DOHH2 (cell line): ENCODE results near the gene EXOC7.
"Not testable (repeated sequence)": the region's sequence is repeated elsewhere in the genome, so short reads cannot be mapped to it uniquely, and the experiment has no call there.

ENCODE experiments used
- H3F3A ChIP-seq: fragments of 200-600 bp; sonication (generic), shearing (Covaris generic); 2 replicates; pipeline ENCODE4 v1.6.0; 2016; ENCODE audit warnings: antibody characterized with exemption, mild to moderate bottlenecking; ENCODE audit not compliant: control insufficient read depth, insufficient read depth
- H3K27ac ChIP-seq: fragments of 200-600 bp; sonication (generic); 2 replicates; pipeline ENCODE4 v1.5.1; 2014; ENCODE audit warnings: low read depth, mild to moderate bottlenecking, low read length, moderate library complexity
- H3K27me3 ChIP-seq: fragments of 200-600 bp; sonication (generic); 2 replicates; pipeline ENCODE4 v1.6.1; 2014; ENCODE audit warnings: mild to moderate bottlenecking, low read length, mixed read lengths; ENCODE audit not compliant: control insufficient read depth
- H3K36me3 ChIP-seq: fragments of 200-600 bp; sonication (generic); 2 replicates; pipeline ENCODE4 v1.6.1; 2014; ENCODE audit warnings: mild to moderate bottlenecking, low read length, moderate library complexity, mixed read lengths; ENCODE audit not compliant: control insufficient read depth
- H3K4me1 ChIP-seq: fragments of 200-600 bp; sonication (generic); 2 replicates; pipeline ENCODE4 v1.6.1; 2014; ENCODE audit warnings: mild to moderate bottlenecking, low read length, mixed read lengths; ENCODE audit not compliant: control insufficient read depth
- H3K4me2 ChIP-seq: fragments of 200-600 bp; sonication (generic); 2 replicates; pipeline ENCODE4 v1.6.0; 2014; ENCODE audit warnings: mild to moderate bottlenecking, low read length, moderate library complexity
- H3K4me3 ChIP-seq: fragments of 200-600 bp; sonication (generic); 2 replicates; pipeline ENCODE4 v1.5.1; 2014; ENCODE audit warnings: mild to moderate bottlenecking, low read length, mixed read lengths
- H3K79me2 ChIP-seq: fragments of 200-600 bp; sonication (generic); 2 replicates; pipeline ENCODE4 v1.6.1; 2014; ENCODE audit warnings: mild to moderate bottlenecking, low read length, mixed read lengths; ENCODE audit not compliant: control insufficient read depth
- H3K9me2 ChIP-seq: fragments of 200-600 bp; sonication (generic); replicated peaks from 2 replicates; pipeline ENCODE4 v1.6.1; 2014; ENCODE audit warnings: mild to moderate bottlenecking, low read length, mixed read lengths; ENCODE audit not compliant: control insufficient read depth
- H3K9me3 ChIP-seq: fragments of 200-600 bp; sonication (generic); 2 replicates; pipeline ENCODE4 v1.6.1; 2014; ENCODE audit warnings: antibody characterized with exemption, low read length, mixed read lengths; ENCODE audit not compliant: control insufficient read depth, insufficient read depth
- H4K20me1 ChIP-seq: fragments of 200-600 bp; sonication (generic); 2 replicates; pipeline ENCODE4 v1.6.0; 2014; ENCODE audit warnings: low read depth, mild to moderate bottlenecking, antibody characterized with exemption, low read length, moderate library complexity; ENCODE audit not compliant: control insufficient read depth, insufficient read depth
- CTCF ChIP-seq: fragments of 200-600 bp; sonication (generic); IDR thresholded peaks from one replicate; pipeline ENCODE4 v1.5.1; 2014; ENCODE audit warnings: antibody characterized with exemption, mild to moderate bottlenecking, low read depth, low read length; ENCODE audit not compliant: poor library complexity, severe bottlenecking
- EZH2phosphoT487 ChIP-seq: fragments of 200-600 bp; sonication (generic); IDR thresholded peaks from 2 replicates; pipeline ENCODE4 v1.6.1; 2017; ENCODE audit warnings: borderline replicate concordance, mild to moderate bottlenecking, antibody characterized with exemption, low read length, moderate library complexity, mixed read lengths

The EXOC7 gene

GRCh38 chr17:76079956-76080767, 23.4 kb downstream of the EXOC7 start:
- no peak overlapping the region for H3K4me3 ChIP-seq
- H3K27me3 ChIP-seq, result peaks cover 24% of the 10 kb centered on the region
- H3F3A ChIP-seq, result no peaks in the 10 kb centered on the region
- no peak overlapping the region for H3K4me2 ChIP-seq
- H3K27ac ChIP-seq, result no peak overlapping the region
- peaks cover 14% of the 10 kb centered on the region for H3K36me3 ChIP-seq
- H4K20me1 ChIP-seq, result no peaks in the 10 kb centered on the region
- no peak for TF ChIP-seq CTCF
- H3K4me1 ChIP-seq, result no peaks in the 10 kb centered on the region
- no peaks in the 10 kb centered on the region for H3K79me2 ChIP-seq
- H3K9me2 ChIP-seq, result no peaks in the 10 kb centered on the region
- no peaks in the 10 kb centered on the region for H3K9me3 ChIP-seq

GRCh38 chr17:76079535-76079955, 24.0 kb downstream of the EXOC7 start:
- TF ChIP-seq CTCF (no peak), EZH2phosphoT487 (no peak)
- H4K20me1 ChIP-seq, result no peaks in the 10 kb centered on the region
- no peaks in the 10 kb centered on the region for H3F3A ChIP-seq
- H3K27me3 ChIP-seq, result peaks cover 24% of the 10 kb centered on the region
- H3K9me3 ChIP-seq, result no peaks in the 10 kb centered on the region
- H3K9me2 ChIP-seq, result no peaks in the 10 kb centered on the region
- H3K4me1 ChIP-seq, result no peaks in the 10 kb centered on the region
- peaks cover 8% of the 10 kb centered on the region for H3K36me3 ChIP-seq
- H3K79me2 ChIP-seq, result no peaks in the 10 kb centered on the region
- H3K4me3 ChIP-seq, result no peak overlapping the region
- no peak overlapping the region for H3K27ac ChIP-seq
- H3K4me2 ChIP-seq, result no peak overlapping the region

- H3K4me3 ChIP-seq, result no peak within 1 kb of the TSS
- no peaks in the 10 kb centered on the region for H3K79me2 ChIP-seq
- peaks cover 24% of the 10 kb centered on the region for H3K27me3 ChIP-seq
- no peaks in the 10 kb centered on the region for H4K20me1 ChIP-seq
- peaks cover 3% of the 10 kb centered on the region for H3K36me3 ChIP-seq
- no peak for TF ChIP-seq CTCF
- TF ChIP-seq EZH2phosphoT487, result no peak
- H3K27ac ChIP-seq, result no peak within 1 kb of the TSS
- H3K4me2 ChIP-seq, result no peak within 1 kb of the TSS
- no peaks in the 10 kb centered on the region for H3K9me2 ChIP-seq
- no peaks in the 10 kb centered on the region for H3K9me3 ChIP-seq
- H3K4me1 ChIP-seq, result no peaks in the 10 kb centered on the region
- no peaks in the 10 kb centered on the region for H3F3A ChIP-seq
Measured at GRCh38 chr17:76078860-76079534, 24.6 kb downstream of the EXOC7 start, which contains the start of gene ZACN. Gene ZACN (plus strand): TSS chr17:76079182. CDS start chr17:76079265, 83 bp downstream.

GRCh38 chr17:76078370-76078769, 25.2 kb downstream of the EXOC7 start:
- H3K9me2 ChIP-seq, H3K27ac ChIP-seq, H3K9me3 ChIP-seq, H3K4me1 ChIP-seq, H3F3A ChIP-seq, H3K36me3 ChIP-seq, H4K20me1 ChIP-seq, H3K4me2 ChIP-seq, H3K4me3 ChIP-seq, H3K79me2 ChIP-seq: not testable (repeated sequence)
- peaks cover 24% of the 10 kb centered on the region for H3K27me3 ChIP-seq
